HAP-1 (cell line): ENCODE results near the gene RCC2.
"Not testable (repeated sequence)": the region's sequence is repeated elsewhere in the genome, so short reads cannot be mapped to it uniquely, and the experiment has no call there.

ENCODE experiments used
- DNase-seq, 2 experiments: peaks; one replicate each; pipeline ENCODE4 v3.0.0-alpha.2; 2016 to 2020; ENCODE audit warnings: low spot score in 2 of 2
- H3K27me3 ChIP-seq: fragments of 250-450 bp; sonication (Bioruptor Pico); 2 replicates; pipeline ENCODE4 v1.5.1; 2020; ENCODE audit warnings: low read depth, mild to moderate bottlenecking, moderate library complexity
- H3K36me3 ChIP-seq: fragments of 250-450 bp; sonication (Bioruptor Pico); replicated peaks from 2 replicates; pipeline ENCODE4 v1.5.1; 2020; ENCODE audit warnings: mild to moderate bottlenecking
- H3K4me1 ChIP-seq: fragments of 250-450 bp; sonication (Bioruptor Pico); 2 replicates; pipeline ENCODE4 v1.5.1; 2020; ENCODE audit warnings: mild to moderate bottlenecking
- H3K4me3 ChIP-seq: fragments of 250-450 bp; sonication (Bioruptor Pico); 2 replicates; pipeline ENCODE4 v1.5.1; 2020; ENCODE audit warnings: mild to moderate bottlenecking, moderate library complexity
- H3K9me3 ChIP-seq: fragments of 250-450 bp; sonication (Bioruptor Pico); 2 replicates; pipeline ENCODE4 v1.5.1; 2020; ENCODE audit warnings: mild to moderate bottlenecking, moderate library complexity
- in situ Hi-C: fragments of 300-500 bp; cut with MboI; formaldehyde crosslinking; loops from 3 replicates; pipeline ENCODE4 v1.14.3; 2020; ENCODE audit warnings: low sequenced_read_pairs, inconsistent platforms, mixed read lengths

Gene RCC2

DNA sequence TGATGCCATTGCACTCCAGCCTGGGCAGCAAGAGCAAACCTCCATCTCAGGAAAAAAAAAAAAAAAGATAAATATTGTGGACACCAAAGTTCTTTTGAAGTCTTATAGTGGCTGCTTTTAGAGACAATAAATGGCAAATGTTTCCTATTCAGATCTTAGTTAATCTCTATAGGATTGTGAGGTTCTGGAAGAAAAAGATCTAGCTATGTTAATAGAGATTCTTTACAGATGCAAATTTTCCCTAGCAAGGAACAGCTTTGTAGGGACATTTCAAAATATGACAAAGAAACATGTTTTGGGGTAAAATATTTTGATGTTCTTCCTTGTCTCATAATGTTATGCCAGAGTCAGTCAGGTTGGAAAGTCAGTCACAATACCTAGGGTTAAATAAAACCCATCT is 24.5 kb upstream of the RCC2 start:
- in situ Hi-C loops = no loop called here
- H3K4me1 ChIP-seq = peaks cover 41% of the 10 kb centered on the region
- H3K27me3 ChIP-seq = no peaks in the 10 kb centered on the region
- no peaks in the 10 kb centered on the region for H3K9me3 ChIP-seq
- no peak overlapping the region for H3K4me3 ChIP-seq
- H3K36me3 ChIP-seq = no peaks in the 10 kb centered on the region
- peak in 1 of 2 experiments; percentile 94 for DNase-seq

DNA sequence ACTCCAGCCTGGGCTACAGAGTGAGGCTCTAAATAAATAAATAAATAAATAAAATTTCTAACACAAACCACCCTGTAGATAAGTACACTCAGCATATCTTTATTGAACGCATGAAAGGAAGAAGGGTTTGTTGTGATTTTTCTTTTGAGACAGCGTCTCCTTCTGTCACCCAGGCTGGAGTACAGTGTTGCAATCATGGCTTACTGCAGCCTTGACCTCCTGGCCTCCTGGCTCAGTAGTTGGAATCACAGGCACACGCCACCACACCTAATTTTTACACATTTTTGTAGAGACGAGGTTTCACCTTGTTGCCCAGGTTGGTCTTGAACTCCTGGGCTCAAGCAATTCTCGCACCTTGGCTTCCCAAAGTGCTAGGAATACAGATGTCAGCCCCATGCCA is 23.2 kb upstream of the RCC2 start:
- Histone ChIP-seq H3K27me3 (no peaks in the 10 kb centered on the region), H3K9me3 (no peaks in the 10 kb centered on the region), H3K36me3 (no peaks in the 10 kb centered on the region), H3K4me3 (no peak overlapping the region), H3K4me1 (peaks cover 32% of the 10 kb centered on the region)
- DNase-seq = no peak
- in situ Hi-C loops = no loop called here

DNA sequence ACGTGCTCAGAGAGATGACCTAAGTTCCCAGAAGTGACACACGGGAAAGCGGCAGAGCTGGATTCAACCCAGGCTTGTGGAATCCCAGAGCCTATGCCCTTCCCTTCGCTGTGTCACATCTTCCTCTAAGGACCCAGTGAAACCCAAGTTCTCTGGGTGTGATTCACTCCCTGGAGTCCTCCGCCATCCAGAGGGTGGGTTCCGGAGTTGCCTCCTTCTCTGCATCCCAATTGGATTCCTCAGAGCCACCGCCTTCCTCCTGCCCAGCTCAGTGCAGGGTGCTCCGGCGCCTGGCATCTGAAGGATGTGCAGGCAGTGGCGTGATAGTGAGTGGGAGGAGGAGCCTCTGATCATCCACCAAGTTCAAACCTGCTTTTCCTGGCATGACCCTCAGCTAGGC is 20.7 kb upstream of the RCC2 start:
- DNase-seq = no peak
- Histone ChIP-seq H3K4me1 (peaks cover 25% of the 10 kb centered on the region), H3K27me3 (no peaks in the 10 kb centered on the region), H3K36me3 (no peaks in the 10 kb centered on the region), H3K9me3 (no peaks in the 10 kb centered on the region), H3K4me3 (no peak overlapping the region)
- in situ Hi-C loops = no loop called here

DNA sequence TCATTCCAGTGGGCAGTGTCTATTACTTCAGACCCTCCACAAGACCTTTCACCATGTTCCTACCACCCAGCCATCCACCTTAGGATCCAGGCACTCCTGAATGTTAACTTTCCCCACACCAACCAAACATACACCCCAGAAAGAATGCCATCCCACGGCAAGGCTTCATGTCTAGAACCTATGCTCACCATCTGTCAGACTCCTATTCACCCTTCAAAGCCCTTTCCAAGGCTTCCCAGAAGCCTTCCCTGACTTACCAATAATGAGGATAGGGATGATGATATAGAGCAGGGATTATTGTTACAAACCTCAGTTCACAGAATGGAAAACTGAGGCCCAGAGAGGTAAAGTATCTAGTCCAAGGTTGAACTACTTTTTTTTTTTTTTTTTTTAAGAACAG is 19.3 kb upstream of the RCC2 start:
- Histone ChIP-seq H3K4me3 (no peak overlapping the region), H3K36me3 (no peaks in the 10 kb centered on the region), H3K4me1 (peaks cover 13% of the 10 kb centered on the region), H3K9me3 (no peaks in the 10 kb centered on the region), H3K27me3 (no peaks in the 10 kb centered on the region)
- in situ Hi-C loops = no loop called here
- no peak for DNase-seq

DNA sequence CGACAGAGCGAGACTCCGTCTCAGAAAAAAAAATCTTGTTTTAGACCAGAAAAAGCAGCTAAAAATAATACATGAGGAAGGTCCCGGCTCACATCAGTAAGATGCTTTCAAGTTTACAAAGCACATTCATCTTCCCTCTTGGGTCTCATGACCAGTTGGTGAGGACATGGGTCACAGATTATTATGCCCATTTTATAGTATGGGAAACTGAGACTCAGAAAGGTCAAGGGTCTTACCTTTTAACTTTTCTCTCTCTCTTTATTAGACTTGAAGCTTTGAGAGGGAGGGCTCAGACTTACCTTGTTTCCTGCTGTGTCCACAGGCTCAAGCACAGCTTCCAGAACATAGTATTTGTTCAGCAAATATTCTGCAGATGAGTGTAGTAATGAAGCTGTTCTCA is 13.2 kb upstream of the RCC2 start:
- Histone ChIP-seq H3K9me3 (no peaks in the 10 kb centered on the region), H3K36me3 (no peaks in the 10 kb centered on the region), H3K4me1 (peaks cover 9% of the 10 kb centered on the region), H3K27me3 (no peaks in the 10 kb centered on the region), H3K4me3 (no peak overlapping the region)
- DNase-seq = no peak
- in situ Hi-C loops = no loop called here

DNA sequence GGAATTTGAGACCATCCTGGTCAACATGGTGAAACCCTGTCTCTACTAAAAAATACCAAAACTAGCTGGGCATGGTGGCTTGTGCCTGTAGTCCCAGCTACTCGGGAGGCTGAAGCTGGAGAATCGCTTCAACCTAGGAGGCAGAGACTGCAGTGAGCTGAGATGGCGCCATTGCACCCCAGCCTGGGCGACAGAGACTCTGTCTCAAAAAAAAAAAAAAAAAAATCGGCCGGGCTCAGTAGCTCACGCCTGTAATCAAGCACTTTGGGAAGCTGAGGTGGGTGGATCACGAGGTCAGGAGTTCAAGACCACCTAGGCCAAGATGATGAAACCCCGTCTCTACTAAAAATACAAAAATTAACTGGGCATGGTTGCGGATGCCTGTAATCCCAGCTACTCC is 12.7 kb upstream of the RCC2 start:
- H3K9me3 ChIP-seq, H3K27me3 ChIP-seq, in situ Hi-C loops, H3K36me3 ChIP-seq, H3K4me3 ChIP-seq, H3K4me1 ChIP-seq: not testable (repeated sequence)
- DNase-seq = peak in 1 of 2 experiments; percentile 39

DNA sequence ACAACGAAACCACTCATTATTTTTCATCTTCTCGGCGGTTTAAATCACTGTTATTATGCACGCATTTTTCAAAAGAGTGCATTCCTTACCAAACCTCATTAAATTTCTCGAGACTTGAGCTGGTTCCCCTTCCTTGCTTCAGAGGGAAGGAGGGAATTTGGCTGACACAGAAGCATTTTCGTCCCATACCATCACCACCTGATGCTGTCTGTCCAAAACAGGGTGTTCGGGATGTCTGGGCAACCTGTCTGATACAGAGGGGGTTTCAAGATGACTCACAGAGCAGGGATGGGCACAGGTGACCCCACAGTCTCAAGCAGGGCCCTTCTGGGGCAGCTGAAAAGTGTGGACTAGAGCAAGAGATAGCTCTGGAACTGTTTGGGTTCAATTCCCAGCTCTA is 12.3 kb upstream of the RCC2 start:
- Histone ChIP-seq H3K4me3 (no peak overlapping the region), H3K9me3 (no peaks in the 10 kb centered on the region), H3K36me3 (no peaks in the 10 kb centered on the region), H3K4me1 (peaks cover 9% of the 10 kb centered on the region), H3K27me3 (no peaks in the 10 kb centered on the region)
- in situ Hi-C loops = no loop called here
- peak in 1 of 2 experiments; percentile 40 for DNase-seq

DNA sequence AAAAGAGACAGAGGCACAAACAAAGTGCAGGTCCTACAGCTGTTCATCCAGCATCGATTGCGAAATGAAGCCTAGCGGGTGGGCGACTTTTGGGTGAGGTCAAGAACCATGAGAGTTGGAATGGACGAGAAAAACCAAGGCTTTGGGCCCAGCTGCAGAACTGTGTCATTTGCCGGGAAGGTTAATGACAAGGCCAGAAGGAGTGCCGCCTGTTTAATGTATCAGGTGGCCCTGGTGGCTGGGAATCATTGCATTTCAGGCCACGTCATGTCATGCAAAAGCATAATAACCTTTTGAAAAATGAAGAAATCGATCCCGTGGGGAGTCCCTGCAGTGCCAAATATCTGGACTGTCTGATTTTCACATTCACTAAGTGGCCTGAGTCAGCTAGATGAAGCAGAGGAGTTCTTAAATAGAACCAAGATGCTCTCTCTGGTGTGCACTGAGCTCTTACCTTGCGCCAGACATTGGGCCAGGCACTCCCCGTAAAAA is 8.1 kb upstream of the RCC2 start:
- in situ Hi-C loops = no loop called here
- DNase-seq = no peak

DNA sequence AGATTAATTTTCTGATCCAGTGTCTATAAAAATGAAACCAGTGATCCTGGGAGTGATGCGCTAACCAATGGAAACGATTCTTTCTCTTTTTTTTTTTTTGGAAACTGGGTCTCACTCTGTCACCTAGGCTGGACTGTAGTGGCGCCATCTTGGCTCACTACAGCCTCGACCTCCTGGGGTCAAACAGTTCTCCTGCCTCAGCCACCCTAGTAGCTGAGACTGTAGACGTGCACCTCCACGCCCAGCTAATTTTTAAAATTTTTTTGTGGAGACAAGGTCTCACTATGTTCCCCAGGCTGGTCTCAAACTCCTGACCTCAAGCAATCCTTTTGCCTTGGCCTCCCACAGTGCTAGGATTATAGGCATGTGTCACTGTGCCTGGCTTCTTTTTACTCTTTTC is 3.4 kb upstream of the RCC2 start:
- no peak for DNase-seq
- Histone ChIP-seq H3K36me3 (peaks cover 3% of the 10 kb centered on the region; the same call in 1 of the 2 replicates), H3K9me3 (no peaks in the 10 kb centered on the region), H3K4me1 (peaks cover 20% of the 10 kb centered on the region), H3K4me3 (no peak overlapping the region), H3K27me3 (no peaks in the 10 kb centered on the region)
- in situ Hi-C loops = no loop called here

More for the DNA sequence above, 8.1 kb upstream of the RCC2 start:
- peaks cover 9% of the 10 kb centered on the region for H3K4me1 ChIP-seq
- H3K27me3 ChIP-seq = no peaks in the 10 kb centered on the region
- no peaks in the 10 kb centered on the region for H3K9me3 ChIP-seq
- H3K4me3 ChIP-seq = no peak overlapping the region
- H3K36me3 ChIP-seq = no peaks in the 10 kb centered on the region

DNA sequence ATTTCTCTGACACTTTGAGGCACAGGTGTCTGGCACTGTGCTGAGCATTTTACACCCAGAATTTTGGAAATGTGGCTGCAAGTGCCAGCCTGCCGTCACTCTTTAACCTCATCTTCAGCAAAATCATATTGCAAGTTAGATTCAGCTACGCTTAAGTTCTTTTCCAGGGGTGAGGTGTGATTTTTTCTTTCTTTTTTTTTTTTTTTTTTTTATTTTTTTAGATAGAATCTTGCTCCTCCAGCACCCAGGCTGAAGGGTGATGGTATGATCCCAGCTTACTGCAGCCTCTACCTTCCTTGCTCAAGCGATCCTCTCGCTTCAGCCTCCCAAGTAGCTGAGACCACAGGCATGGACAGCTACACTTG is 2.5 kb upstream of the RCC2 start:
- Histone ChIP-seq H3K4me1 (peaks cover 24% of the 10 kb centered on the region), H3K36me3 (peaks cover 7% of the 10 kb centered on the region), H3K27me3 (no peaks in the 10 kb centered on the region), H3K9me3 (no peaks in the 10 kb centered on the region), H3K4me3 (peak overlapping the region; percentile 92)
- in situ Hi-C loops = no loop called here
- no peak for DNase-seq

DNA sequence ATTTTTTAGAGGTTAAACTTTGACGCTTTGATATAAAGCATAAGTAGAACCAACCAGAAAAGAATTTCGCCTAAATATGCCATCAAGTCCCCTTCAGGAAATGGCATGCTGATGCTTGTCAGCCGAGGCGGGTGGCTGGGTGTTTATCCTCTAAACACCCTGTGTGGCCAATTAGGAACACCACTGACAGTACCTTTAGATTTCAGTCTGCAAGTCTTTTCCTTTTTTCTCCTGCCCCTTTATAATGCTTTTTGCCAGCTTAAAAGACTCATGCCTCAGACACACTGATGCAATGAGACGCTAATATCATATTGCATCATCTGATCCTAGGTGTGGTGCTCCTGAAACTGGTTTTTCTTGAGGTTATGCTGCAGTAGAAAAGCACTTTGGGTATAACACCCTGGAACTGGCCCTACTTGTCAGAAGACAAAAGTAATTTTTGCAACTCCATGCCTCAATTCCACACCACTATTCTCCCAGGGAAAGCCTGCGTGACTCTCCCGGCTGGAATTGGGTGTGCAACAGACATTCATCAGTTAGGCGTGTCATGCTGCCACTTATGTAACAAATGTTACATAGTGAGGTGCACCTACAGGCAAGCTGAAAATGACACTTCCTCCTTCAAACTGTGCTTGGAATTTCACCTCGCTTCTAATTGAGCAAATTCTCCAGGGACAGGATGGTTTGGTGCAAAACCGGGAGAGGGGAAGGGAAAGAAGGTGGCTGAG is 2.0 kb upstream of the RCC2 start:
- in situ Hi-C loops = no loop called here
- H3K4me1 ChIP-seq = peaks cover 29% of the 10 kb centered on the region
- no peaks in the 10 kb centered on the region for H3K27me3 ChIP-seq
- peak overlapping the region; percentile 92 for H3K4me3 ChIP-seq
- no peaks in the 10 kb centered on the region for H3K9me3 ChIP-seq
- DNase-seq = peak; percentile 47 to 49
- H3K36me3 ChIP-seq = peaks cover 12% of the 10 kb centered on the region

DNA sequence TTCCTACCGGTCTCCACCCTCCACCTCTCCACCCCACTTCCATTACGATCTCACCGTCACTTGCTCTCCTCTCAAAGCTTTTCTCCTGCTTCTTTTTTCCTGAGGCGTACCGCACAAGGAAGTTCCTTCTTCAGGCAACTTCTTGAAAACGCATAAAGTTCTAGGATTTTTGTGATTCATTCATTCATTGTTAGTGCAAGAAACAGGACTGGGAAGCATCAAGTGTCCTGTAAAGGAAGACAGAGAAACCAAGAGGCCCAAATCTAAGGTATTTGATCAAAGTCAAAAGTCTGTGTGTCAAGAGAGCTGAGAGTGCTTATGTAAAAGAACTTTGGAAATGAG is 1.3 kb upstream of the RCC2 start:
- Histone ChIP-seq H3K9me3 (no peaks in the 10 kb centered on the region), H3K4me3 (peak overlapping the region; percentile 92), H3K4me1 (peaks cover 30% of the 10 kb centered on the region), H3K27me3 (no peaks in the 10 kb centered on the region), H3K36me3 (peaks cover 19% of the 10 kb centered on the region)
- in situ Hi-C loops = no loop called here
- DNase-seq = no peak

DNA sequence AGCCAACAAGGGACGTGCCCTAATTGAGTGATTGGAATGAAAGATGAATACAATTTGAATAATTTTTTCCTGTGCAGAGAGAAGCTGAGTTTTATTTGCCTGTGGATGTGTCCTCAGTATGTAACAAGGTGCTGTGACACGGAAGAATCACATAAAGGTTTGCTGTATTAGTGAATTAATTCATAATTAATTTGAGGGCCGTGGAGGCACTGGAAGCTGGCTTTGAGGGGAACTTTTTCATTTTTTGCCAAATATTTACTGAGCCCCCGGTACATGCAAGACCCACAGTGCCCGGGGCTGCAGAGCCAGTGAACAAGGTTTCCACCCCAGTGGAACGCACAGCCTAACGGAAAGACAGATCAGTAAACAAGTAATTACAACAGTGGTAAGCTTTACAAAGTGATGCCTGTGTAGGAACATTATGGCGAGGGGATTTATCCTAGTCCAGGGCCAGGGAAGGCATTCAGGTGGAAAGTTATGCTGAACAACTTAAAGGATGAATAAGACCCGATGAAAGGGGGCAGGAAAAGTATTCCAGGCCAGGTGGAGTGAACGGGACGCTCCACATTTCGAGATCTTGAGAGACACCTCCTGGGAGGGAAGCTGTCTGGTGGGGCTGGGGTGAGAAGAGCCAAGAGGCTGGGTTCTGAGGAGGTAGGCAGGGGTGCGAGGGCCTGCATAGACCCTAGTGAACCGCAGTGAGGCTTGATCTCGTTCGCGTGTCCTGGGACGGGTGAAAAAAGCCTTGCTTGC is 773 bp upstream of the RCC2 start:
- Histone ChIP-seq H3K36me3 (peaks cover 23% of the 10 kb centered on the region), H3K27me3 (no peaks in the 10 kb centered on the region), H3K9me3 (no peaks in the 10 kb centered on the region), H3K4me3 (peak overlapping the region; percentile 92), H3K4me1 (peaks cover 34% of the 10 kb centered on the region)
- in situ Hi-C loops = no loop called here
- DNase-seq = peak; percentile 11 to 49
